Liver (tissue), 9 donors: ENCODE measurements around the gene SAPCD2. TPM values are rescaled to one million over a fixed set of nuclear protein-coding genes. Genes with fewer than 3 reads are reported as not detected.

Experiments used
- DNase-seq: peaks from one replicate; pipeline ENCODE4 v3.0.0-alpha.2; 2017; ENCODE audit warnings: low spot score
- H3K27ac ChIP-seq, 2 donors: one replicate each; pipeline ENCODE4 v1.7.0; 2013; ENCODE audit warnings: inconsistent platforms in 2 of 2, low read length in 2 of 2, control low read depth in 1 of 2, low read depth in 1 of 2, mild to moderate bottlenecking in 1 of 2
- H3K27me3 ChIP-seq, 4 donors: one replicate each; pipeline versions ENCODE4 v1.6.1 to v1.7.0; 2013; ENCODE audit warnings: low read length in 3 of 4, inconsistent platforms in 1 of 4, mild to moderate bottlenecking in 1 of 4, moderate library complexity in 1 of 4; ENCODE audit not compliant: control insufficient read depth in 4 of 4, insufficient read depth in 4 of 4
- H3K36me3 ChIP-seq, 4 donors: one replicate each; pipeline versions ENCODE4 v1.6.1 to v1.7.0; 2013; ENCODE audit warnings: low read length in 3 of 4, mild to moderate bottlenecking in 3 of 4, low read depth in 1 of 4, moderate library complexity in 1 of 4; ENCODE audit not compliant: control insufficient read depth in 4 of 4, insufficient read depth in 3 of 4
- H3K4me1 ChIP-seq, 4 donors: one replicate each; pipeline versions ENCODE4 v1.6.1 to v1.7.0; 2013; ENCODE audit warnings: low read length in 3 of 4, mild to moderate bottlenecking in 3 of 4, moderate library complexity in 1 of 4; ENCODE audit not compliant: control insufficient read depth in 4 of 4, insufficient read depth in 4 of 4
- H3K4me3 ChIP-seq, 3 donors: one replicate each; pipeline versions ENCODE4 v1.6.1 to v1.7.0; 2013; ENCODE audit warnings: low read length in 3 of 3, control low read depth in 1 of 3, low read depth in 1 of 3, mild to moderate bottlenecking in 1 of 3
- H3K9ac ChIP-seq, 2 donors: one replicate each; pipeline ENCODE4 v1.7.0; 2013; ENCODE audit warnings: low read length in 2 of 2, mild to moderate bottlenecking in 2 of 2, moderate library complexity in 2 of 2, control low read depth in 1 of 2, low read depth in 1 of 2
- H3K9me3 ChIP-seq, 4 donors: one replicate each; pipeline versions ENCODE4 v1.6.1 to v1.7.0; 2013; ENCODE audit warnings: low read length in 3 of 4; ENCODE audit not compliant: control insufficient read depth in 4 of 4
- EGR1 ChIP-seq, 2 donors: IDR thresholded peaks; 2 replicates each; pipeline ENCODE4 v1.6.1; 2016 to 2018; ENCODE audit warnings: antibody characterized with exemption in 2 of 2, low read depth in 2 of 2
- FOXA2 ChIP-seq: IDR thresholded peaks from 2 replicates; pipeline ENCODE4 v1.6.1; 2016; ENCODE audit warnings: antibody characterized with exemption
- HNF4A ChIP-seq, 2 donors: conservative IDR thresholded peaks; 2 replicates each; pipeline ENCODE4 v1.6.1; 2016; ENCODE audit warnings: antibody characterized with exemption in 2 of 2, mild to moderate bottlenecking in 2 of 2
- NR2F2 ChIP-seq: IDR thresholded peaks from 2 replicates; pipeline ENCODE4 v1.6.1; 2016; ENCODE audit warnings: antibody characterized with exemption
- RAD21 ChIP-seq, 2 donors: IDR thresholded peaks; 2 replicates each; pipeline ENCODE4 v1.6.1; 2016; ENCODE audit warnings: antibody characterized with exemption in 2 of 2, mild to moderate bottlenecking in 2 of 2
- RXRA ChIP-seq, 2 donors: IDR thresholded peaks; 2 replicates each; pipeline ENCODE4 v1.6.1; 2017 to 2018; ENCODE audit warnings: antibody characterized with exemption in 2 of 2, mild to moderate bottlenecking in 1 of 2
- TAF1 ChIP-seq: conservative IDR thresholded peaks from 2 replicates; pipeline ENCODE4 v1.6.1; 2016; ENCODE audit warnings: antibody characterized with exemption, mild to moderate bottlenecking
- YY1 ChIP-seq: IDR thresholded peaks from 2 replicates; pipeline ENCODE4 v1.6.1; 2016; ENCODE audit warnings: antibody characterized with exemption, mild to moderate bottlenecking
- WGBS: extraction: QIAGEN DNeasy Blood & Tissue Kit; methylation state at CpG from one replicate; pipeline ENCODE4 v1.1.7; 2013; 5-methylcytosine and 5-hydroxymethylcytosine counted together
- polyA plus RNA-seq, 2 donors: library from polyadenylated mRNA; stranded (reverse) in 1 of 2; unstranded in 1 of 2; fragments of 200-250 nt in 1 of 2; fragments of >200 nt in 1 of 2; fragmentation: Nextera tagmentation in 1 of 2; extraction: Ambion mirVana in 1 of 2; gene quantifications; one replicate each; pipeline versions ENCODE4 v1.2.1 to v1.2.3, GENCODE V29; 2013 to 2015
- total RNA-seq, 2 donors: library from RNA; depleted of rRNA; stranded (reverse); fragments of >200 nt; gene quantifications; one replicate each; pipeline ENCODE4 v1.2.3, GENCODE V29; 2014
- TF ChIP-seq, protein P1 (sequence below): fragments of 150-350 bp; IDR thresholded peaks from 2 replicates; pipeline ENCODE4 v1.5.1; 2017; ENCODE audit warnings: improper control_type of control experiment, low read depth, low read length; ENCODE audit not compliant: missing input control
- TF ChIP-seq, protein P2 (sequence below): IDR thresholded peaks from 2 replicates; pipeline ENCODE4 v1.6.1; 2016; ENCODE audit warnings: antibody characterized with exemption, mild to moderate bottlenecking
- TF ChIP-seq, protein P3 (sequence below): IDR thresholded peaks from 2 replicates; pipeline ENCODE4 v1.6.1; 2016; ENCODE audit warnings: antibody characterized with exemption
- donor health status: healthy.
- donor health status: healthy.
- donor health status: healthy.
- donor health status: healthy.
- donor health status: healthy.

Gene SAPCD2
- total and polyA plus RNA-seq, 4 donors, result 0.06 to 1.8 (median 0.23) TPM

GRCh38 chr9:137107312-137107921 is 37.1 kb upstream of the SAPCD2 start:
- no peaks in the 10 kb centered on the region for H3K27me3 ChIP-seq
- no peaks in the 10 kb centered on the region for H3K9me3 ChIP-seq
- H3K36me3 ChIP-seq, result peaks cover 15 to 49% (median 20%) of the 10 kb centered on the region in 4 donors
- no peak overlapping the region for H3K9ac ChIP-seq
- no peak overlapping the region for H3K4me3 ChIP-seq
- H3K27ac ChIP-seq, result no peak overlapping the region
- no peak for DNase-seq
- 79% methylated on average over 27 of the region's 27 CpGs for WGBS
- no peaks in the 10 kb centered on the region for H3K4me1 ChIP-seq
- TF ChIP-seq, protein P1, sequence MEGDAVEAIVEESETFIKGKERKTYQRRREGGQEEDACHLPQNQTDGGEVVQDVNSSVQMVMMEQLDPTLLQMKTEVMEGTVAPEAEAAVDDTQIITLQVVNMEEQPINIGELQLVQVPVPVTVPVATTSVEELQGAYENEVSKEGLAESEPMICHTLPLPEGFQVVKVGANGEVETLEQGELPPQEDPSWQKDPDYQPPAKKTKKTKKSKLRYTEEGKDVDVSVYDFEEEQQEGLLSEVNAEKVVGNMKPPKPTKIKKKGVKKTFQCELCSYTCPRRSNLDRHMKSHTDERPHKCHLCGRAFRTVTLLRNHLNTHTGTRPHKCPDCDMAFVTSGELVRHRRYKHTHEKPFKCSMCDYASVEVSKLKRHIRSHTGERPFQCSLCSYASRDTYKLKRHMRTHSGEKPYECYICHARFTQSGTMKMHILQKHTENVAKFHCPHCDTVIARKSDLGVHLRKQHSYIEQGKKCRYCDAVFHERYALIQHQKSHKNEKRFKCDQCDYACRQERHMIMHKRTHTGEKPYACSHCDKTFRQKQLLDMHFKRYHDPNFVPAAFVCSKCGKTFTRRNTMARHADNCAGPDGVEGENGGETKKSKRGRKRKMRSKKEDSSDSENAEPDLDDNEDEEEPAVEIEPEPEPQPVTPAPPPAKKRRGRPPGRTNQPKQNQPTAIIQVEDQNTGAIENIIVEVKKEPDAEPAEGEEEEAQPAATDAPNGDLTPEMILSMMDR, result no peak
- TF ChIP-seq RXRA (IDR thresholded peaks at IDR 0.05), result peak in 1 of 2 donors; percentile 31
- peak in 1 of 2 donors; percentile 80 for TF ChIP-seq HNF4A (conservative IDR thresholded peaks at IDR 0.05)
- TF ChIP-seq, protein P2, sequence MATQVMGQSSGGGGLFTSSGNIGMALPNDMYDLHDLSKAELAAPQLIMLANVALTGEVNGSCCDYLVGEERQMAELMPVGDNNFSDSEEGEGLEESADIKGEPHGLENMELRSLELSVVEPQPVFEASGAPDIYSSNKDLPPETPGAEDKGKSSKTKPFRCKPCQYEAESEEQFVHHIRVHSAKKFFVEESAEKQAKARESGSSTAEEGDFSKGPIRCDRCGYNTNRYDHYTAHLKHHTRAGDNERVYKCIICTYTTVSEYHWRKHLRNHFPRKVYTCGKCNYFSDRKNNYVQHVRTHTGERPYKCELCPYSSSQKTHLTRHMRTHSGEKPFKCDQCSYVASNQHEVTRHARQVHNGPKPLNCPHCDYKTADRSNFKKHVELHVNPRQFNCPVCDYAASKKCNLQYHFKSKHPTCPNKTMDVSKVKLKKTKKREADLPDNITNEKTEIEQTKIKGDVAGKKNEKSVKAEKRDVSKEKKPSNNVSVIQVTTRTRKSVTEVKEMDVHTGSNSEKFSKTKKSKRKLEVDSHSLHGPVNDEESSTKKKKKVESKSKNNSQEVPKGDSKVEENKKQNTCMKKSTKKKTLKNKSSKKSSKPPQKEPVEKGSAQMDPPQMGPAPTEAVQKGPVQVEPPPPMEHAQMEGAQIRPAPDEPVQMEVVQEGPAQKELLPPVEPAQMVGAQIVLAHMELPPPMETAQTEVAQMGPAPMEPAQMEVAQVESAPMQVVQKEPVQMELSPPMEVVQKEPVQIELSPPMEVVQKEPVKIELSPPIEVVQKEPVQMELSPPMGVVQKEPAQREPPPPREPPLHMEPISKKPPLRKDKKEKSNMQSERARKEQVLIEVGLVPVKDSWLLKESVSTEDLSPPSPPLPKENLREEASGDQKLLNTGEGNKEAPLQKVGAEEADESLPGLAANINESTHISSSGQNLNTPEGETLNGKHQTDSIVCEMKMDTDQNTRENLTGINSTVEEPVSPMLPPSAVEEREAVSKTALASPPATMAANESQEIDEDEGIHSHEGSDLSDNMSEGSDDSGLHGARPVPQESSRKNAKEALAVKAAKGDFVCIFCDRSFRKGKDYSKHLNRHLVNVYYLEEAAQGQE, result no peak
- TF ChIP-seq TAF1, result no peak

GRCh38 chr9:137106662-137107250 is 36.4 kb upstream of the SAPCD2 start:
- Histone ChIP-seq H3K36me3 (peaks cover 9 to 56% (median 27%) of the 10 kb centered on the region in 4 donors), H3K9ac (no peak overlapping the region), H3K27me3 (no peaks in the 10 kb centered on the region), H3K27ac (no peak overlapping the region), H3K4me1 (no peaks in the 10 kb centered on the region), H3K4me3 (no peak overlapping the region), H3K9me3 (no peaks in the 10 kb centered on the region)
- WGBS, result 96% methylated on average over 27 of the region's 27 CpGs
- TF ChIP-seq EGR1 (IDR thresholded peaks at IDR 0.05; ENCODE audit: low read depth in 2 of 2), result no peak
- no peak for DNase-seq

GRCh38 chr9:137105814-137106661 is 35.7 kb upstream of the SAPCD2 start:
- Histone ChIP-seq H3K27ac (no peak overlapping the region), H3K27me3 (no peaks in the 10 kb centered on the region), H3K9ac (no peak overlapping the region), H3K4me1 (no peaks in the 10 kb centered on the region), H3K4me3 (no peak overlapping the region), H3K36me3 (peaks cover 8 to 63% (median 34%) of the 10 kb centered on the region in 4 donors), H3K9me3 (no peaks in the 10 kb centered on the region)
- 96% methylated on average over 31 of the region's 31 CpGs for WGBS
- DNase-seq, result no peak
- TF ChIP-seq RAD21 (IDR thresholded peaks at IDR 0.05) (no peak), EGR1 (IDR thresholded peaks at IDR 0.05; ENCODE audit: low read depth in 2 of 2) (no peak), NR2F2 (no peak), FOXA2 (no peak), YY1 (no peak), RXRA (IDR thresholded peaks at IDR 0.05) (no peak)
- TF ChIP-seq, protein P1, result no peak
- TF ChIP-seq, protein P3, sequence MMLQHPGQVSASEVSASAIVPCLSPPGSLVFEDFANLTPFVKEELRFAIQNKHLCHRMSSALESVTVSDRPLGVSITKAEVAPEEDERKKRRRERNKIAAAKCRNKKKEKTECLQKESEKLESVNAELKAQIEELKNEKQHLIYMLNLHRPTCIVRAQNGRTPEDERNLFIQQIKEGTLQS, result no peak
- TF ChIP-seq, protein P2, result no peak
